HepG2 (cell line): ENCODE data around the gene TET3. TPM values are rescaled to one million over a fixed set of nuclear protein-coding genes. Genes with fewer than 3 reads are reported as not detected.

Source experiments
- ATAC-seq: fragments of 200-7000 bp; cut with Tn5 transposase; 3 replicates; pipeline ENCODE4 v1.9.1; 2020; ENCODE audit warnings: mild to moderate bottlenecking, moderate library complexity
- BruUV-seq: library from RNA; stranded (reverse); fragments of 400-500 nt; replicated peaks from 2 replicates; lab custom pipeline; 2021; lab: Mats Ljungman, UMichigan
- CTCF ChIA-PET: fragments of 300-600 bp; formaldehyde crosslinking; extraction: SDS; loops from one replicate; lab custom pipeline; 2021; ENCODE audit warnings: low total read pairs, inconsistent platforms, low intra/inter-chr PET ratio; lab: Yijun Ruan, JAX
- POLR2A ChIA-PET: fragments of 350-600 bp; sonication (Branson Sonifier 250); formaldehyde crosslinking; loops from one replicate; lab custom pipeline; 2020; ENCODE audit warnings: antibody characterized with exemption, inconsistent platforms; lab: Yijun Ruan, JAX
- DNase-seq: peaks from one replicate; pipeline ENCODE4 v3.0.0-alpha.2; 2015; ENCODE audit warnings: low spot score
- FAIRE-seq: peaks from 3 replicates; lab custom pipeline; 2011; peaks lifted over from hg19 to GRCh38; lab: Jason Lieb, UNC
- H2AFZ ChIP-seq: one replicate; pipeline ENCODE4 v1.6.1; 2011; ENCODE audit warnings: low read length, inconsistent platforms
- H3K27ac ChIP-seq: fragments of 300-600 bp; 3 replicates; pipeline ENCODE4 v1.8.0; 2011; ENCODE audit warnings: mixed run types, mild to moderate bottlenecking, mixed read lengths, low read length, inconsistent platforms; ENCODE audit not compliant: insufficient read depth; ENCODE audit errors: extremely low read length
- H3K27me3 ChIP-seq, 2 experiments: fragments of 200-600 bp in 1 of 2; 2 replicates in 1 of 2; 3 replicates in 1 of 2; pipeline versions ENCODE4 v1.6.0 to v1.8.0; 2011; ENCODE audit warnings: low read length in 2 of 2, mild to moderate bottlenecking in 2 of 2, moderate library complexity in 2 of 2, inconsistent platforms in 1 of 2; ENCODE audit not compliant: insufficient read depth in 2 of 2, control insufficient read depth in 1 of 2
- H3K36me3 ChIP-seq, 2 experiments: fragments of 200-600 bp in 1 of 2; replicated peaks in 1 of 2; 2 replicates in 1 of 2; 3 replicates in 1 of 2; pipeline versions ENCODE4 v1.5.1 to v1.8.0; 2011; ENCODE audit warnings: low read length in 2 of 2, inconsistent platforms in 1 of 2; ENCODE audit not compliant: insufficient read depth in 2 of 2, control insufficient read depth in 1 of 2
- H3K4me1 ChIP-seq: 2 replicates; pipeline ENCODE4 v1.5.1; 2012; ENCODE audit warnings: low read length, inconsistent platforms; ENCODE audit not compliant: insufficient read depth
- H3K4me2 ChIP-seq: 2 replicates; pipeline ENCODE4 v1.6.0; 2011; ENCODE audit warnings: low read depth, low read length, inconsistent platforms
- H3K4me3 ChIP-seq, 3 experiments: fragments of 200-600 bp in 1 of 3; sonication (generic), shearing (Covaris generic) in 1 of 3; replicated peaks in 1 of 3; 2 replicates each; pipeline ENCODE4 v1.5.1; 2011 to 2016; ENCODE audit warnings: low read length in 3 of 3, inconsistent platforms in 2 of 3, low read depth in 2 of 3, mild to moderate bottlenecking in 2 of 3, control low read depth in 1 of 3, mixed read lengths in 1 of 3; ENCODE audit not compliant: insufficient read depth in 1 of 3
- H3K79me2 ChIP-seq: one replicate; pipeline ENCODE4 v1.6.1; 2011; ENCODE audit warnings: low read length, inconsistent platforms; ENCODE audit not compliant: insufficient read depth
- H3K9ac ChIP-seq: 2 replicates; pipeline ENCODE4 v1.6.0; 2011; ENCODE audit warnings: mild to moderate bottlenecking, low read depth, low read length, inconsistent platforms; ENCODE audit not compliant: insufficient read depth
- H3K9me3 ChIP-seq: 2 replicates; pipeline ENCODE4 v1.5.1; 2012; ENCODE audit warnings: mild to moderate bottlenecking, low read length
- H4K20me1 ChIP-seq: 2 replicates; pipeline ENCODE4 v1.6.0; 2011; ENCODE audit warnings: inconsistent platforms, mild to moderate bottlenecking, low read length, moderate library complexity; ENCODE audit not compliant: insufficient read depth
- FOXK2 ChIP-seq: fragments of 450-650 bp; IDR thresholded peaks from 2 replicates; pipeline ENCODE4 v1.6.1; 2016
- FOXM1 ChIP-seq: sonication (generic); formaldehyde crosslinking; IDR thresholded peaks from 2 replicates; pipeline ENCODE4 v1.5.0; 2020; ENCODE audit warnings: missing genetic modification reagents
- GRHL1 ChIP-seq: sonication (generic); formaldehyde crosslinking; conservative IDR thresholded peaks from 2 replicates; pipeline ENCODE4 v1.8.0; 2022; ENCODE audit warnings: missing genetic modification reagents
- KDM4B ChIP-seq: sonication (generic); formaldehyde crosslinking; IDR thresholded peaks from 2 replicates; pipeline ENCODE4 v1.4.0; 2020; ENCODE audit warnings: missing genetic modification reagents
- PHB2 ChIP-seq: fragments of 450-650 bp; IDR thresholded peaks from 2 replicates; pipeline ENCODE4 v1.6.1; 2018; ENCODE audit not compliant: partially characterized antibody
- PRMT3 ChIP-seq: sonication (generic); formaldehyde crosslinking; IDR thresholded peaks from 2 replicates; pipeline ENCODE4 v1.8.1; 2022; ENCODE audit warnings: low read depth, mild to moderate bottlenecking, moderate library complexity, missing genetic modification reagents, borderline replicate concordance
- SMAD1 ChIP-seq: sonication (generic); formaldehyde crosslinking; IDR thresholded peaks from 2 replicates; pipeline ENCODE4 v1.4.0; 2020; ENCODE audit warnings: missing genetic modification reagents, low read depth, mild to moderate bottlenecking, borderline replicate concordance
- SMAD9 ChIP-seq: sonication (generic); formaldehyde crosslinking; IDR thresholded peaks from 2 replicates; pipeline ENCODE4 v1.5.1; 2020; ENCODE audit warnings: mild to moderate bottlenecking, missing genetic modification reagents
- SNAPC5 ChIP-seq: sonication (generic); formaldehyde crosslinking; IDR thresholded peaks from 2 replicates; pipeline ENCODE4 v1.8.1; 2023; ENCODE audit warnings: mild to moderate bottlenecking, missing genetic modification reagents, borderline replicate concordance
- TAF1 ChIP-seq: sonication (generic); formaldehyde crosslinking; IDR thresholded peaks from 2 replicates; pipeline ENCODE4 v1.4.0; 2020; ENCODE audit warnings: missing genetic modification reagents
- ZNF235 ChIP-seq: sonication (generic); formaldehyde crosslinking; IDR thresholded peaks from 2 replicates; pipeline ENCODE4 v1.8.1; 2023; ENCODE audit warnings: mild to moderate bottlenecking, missing genetic modification reagents, borderline replicate concordance
- ZNF407 ChIP-seq: sonication (generic); formaldehyde crosslinking; IDR thresholded peaks from one replicate; pipeline ENCODE4 v1.5.1; 2020; ENCODE audit warnings: mild to moderate bottlenecking, missing genetic modification reagents; ENCODE audit errors: not compliant biosample characterization
- ZNF598 ChIP-seq: sonication (generic); formaldehyde crosslinking; IDR thresholded peaks from 2 replicates; pipeline ENCODE4 v1.5.1; 2020; ENCODE audit warnings: mild to moderate bottlenecking, missing genetic modification reagents, borderline replicate concordance
- ZNF773 ChIP-seq: sonication (generic); formaldehyde crosslinking; IDR thresholded peaks from 2 replicates; pipeline ENCODE4 v1.4.0; 2020; ENCODE audit warnings: missing genetic modification reagents, borderline replicate concordance
- in situ Hi-C: cut with HindIII; loops from 2 replicates; pipeline ENCODE4 v1.10.0; 2017; ENCODE audit warnings: low pct_unique_long_range_greater_than_20kb; ENCODE audit not compliant: extremely low pct_ligation_motif_present
- intact Hi-C: fragments of 100-400 bp; cut with micrococcal nuclease; formaldehyde crosslinking; loops from one replicate; pipeline ENCODE4 v1.10.0; 2022; ENCODE audit not compliant: unreplicated experiment
- polyA plus RNA-seq, 8 experiments: library from polyadenylated mRNA; depleted of rRNA in 3 of 8; stranded (reverse) in 7 of 8; unstranded in 1 of 8; fragments of >200 nt; fragmentation: Illumina TruSeq in 4 of 8; extraction: Trizol in 4 of 8; gene quantifications; 2 replicates each; pipeline versions ENCODE4 v1.2.1 to v1.2.3, GENCODE V29; 2011 to 2016; ENCODE audit warnings: low read depth in 4 of 8, missing spikeins in 1 of 8, mixed read lengths in 1 of 8; ENCODE audit not compliant: insufficient read depth in 1 of 8
- total RNA-seq, 5 experiments: library from RNA; depleted of rRNA; stranded (reverse); fragments of >200 nt; fragmentation: Illumina TruSeq; extraction: Trizol; gene quantifications; 2 replicates each; pipeline ENCODE4 v1.2.3, GENCODE V29; 2016; ENCODE audit warnings: low read depth in 1 of 5

TET3 gene
- total and polyA plus RNA-seq, 2 of the 13 experiments (the other 11 are each of a cell fraction or from before 2014, with no cell fraction given): 4.3 to 6.8 TPM

- no peak for TF ChIP-seq ZNF407
- no peak for TF ChIP-seq PHB2
- TF ChIP-seq ZNF598 (CRISPR knock-in tag): no peak
- TF ChIP-seq, all 625 proteins: peak for 0
These were observed 42.8 kb downstream of the TET3 start (continued) for GRCh38 chr2:74027496-74027895.

- no peak overlapping the region for H3K27ac ChIP-seq
- H3K36me3 ChIP-seq: no peaks in the 10 kb centered on the region; a peak in 2 of 5 replicates
- CTCF ChIA-PET: no interaction called here
- H3K4me1 ChIP-seq: peaks cover 17% of the 10 kb centered on the region
- H3K4me2 ChIP-seq: no peak overlapping the region
- H3K27me3 ChIP-seq: no peaks in the 10 kb centered on the region
- no TSS peak for BruUV-seq
- H3K4me3 ChIP-seq: no peak overlapping the region
- peaks cover 17% of the 10 kb centered on the region for H3K79me2 ChIP-seq
- intact Hi-C loops: no loop called here
- no peak for FAIRE-seq
- no peak overlapping the region for H2AFZ ChIP-seq
- H4K20me1 ChIP-seq: no peaks in the 10 kb centered on the region
- no peak for DNase-seq
- in situ Hi-C loops: no loop called here
- POLR2A ChIA-PET: no interaction called here
- peaks cover 10% of the 10 kb centered on the region for H3K9me3 ChIP-seq
- H3K9ac ChIP-seq: no peak overlapping the region
- no peak for ATAC-seq
- TF ChIP-seq ZNF235 (CRISPR knock-in tag): no peak
- TF ChIP-seq GRHL1 (CRISPR knock-in tag): no peak
- no peak for TF ChIP-seq FOXK2
- no peak for TF ChIP-seq SMAD1 (CRISPR knock-in tag)
- no peak for TF ChIP-seq SMAD9 (CRISPR knock-in tag)
- TF ChIP-seq PRMT3 (CRISPR knock-in tag): no peak
- no peak for TF ChIP-seq FOXM1
- TF ChIP-seq SNAPC5: no peak
- TF ChIP-seq ZNF773 (CRISPR knock-in tag): no peak
- TF ChIP-seq KDM4B (CRISPR knock-in tag): no peak
- TF ChIP-seq TAF1: no peak
These were observed 43.6 kb downstream of the TET3 start for GRCh38 chr2:74028290-74028689.
